ENCODE measurements around the gene SH3RF2. TPM values are rescaled to one million over a fixed set of nuclear protein-coding genes. Genes with fewer than 3 reads are reported as not detected.

The SH3RF2 gene
- total RNA-seq, 4 donors from 2014 or later = 67.9 to 172 (median 96.3) TPM

DNA sequence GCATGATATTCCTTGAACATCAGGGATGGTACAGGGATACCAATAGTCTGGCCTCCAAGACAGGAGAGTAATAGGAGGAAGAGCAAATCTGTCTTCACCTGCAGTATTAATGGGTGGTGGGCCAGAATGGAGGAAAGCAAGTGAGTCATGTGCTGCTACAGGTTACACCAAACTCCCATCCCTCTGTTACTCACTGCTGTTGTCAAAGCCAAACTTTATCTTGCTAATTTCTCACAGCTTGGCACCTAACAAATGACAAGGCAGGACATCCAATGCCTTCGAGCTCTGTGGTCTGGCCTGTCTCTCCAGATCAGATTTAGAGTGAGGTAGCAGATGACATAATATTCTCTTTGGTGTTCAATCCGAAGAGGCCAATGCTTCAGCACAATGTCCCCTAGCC, 142.2 kb downstream of the SH3RF2 start:
- in situ Hi-C loops (cut with MboI; ENCODE audit: low pct_ligation_motif_present in 1 of 4, low pct_unique_long_range_greater_than_20kb in 1 of 4, low sequenced_read_pairs in 3 of 4) (no loop called here), intact Hi-C loops (cut with DNase I; ENCODE audit: low total_unique reads) (no loop called here)
- peaks cover 0 to 9% (median 0%) of the 10 kb centered on the region in 4 donors for H3K4me1 ChIP-seq
- no peak overlapping the region for H3K27ac ChIP-seq
- no peaks in the 10 kb centered on the region for H3K27me3 ChIP-seq
- no peak overlapping the region for H3K4me3 ChIP-seq
- H3K9me3 ChIP-seq = no peaks in the 10 kb centered on the region
- 64% methylated on average over 2 of the region's 2 CpGs; no CpG with 5 or more reads in 1 of the 2 donors for WGBS, 2 donors (ENCODE audit: low coverage in 1 of 2)
- DNase-seq = no peak
- TF ChIP-seq POLR2AphosphoS5 (IDR thresholded peaks at IDR 0.05) (no peak), CTCF (IDR thresholded peaks at IDR 0.05) (no peak), POLR2A (IDR thresholded peaks at IDR 0.05) (no peak), EP300 (IDR thresholded peaks at IDR 0.05; ENCODE audit: low read depth) (no peak)
- no peaks in the 10 kb centered on the region for H3K36me3 ChIP-seq

DNA sequence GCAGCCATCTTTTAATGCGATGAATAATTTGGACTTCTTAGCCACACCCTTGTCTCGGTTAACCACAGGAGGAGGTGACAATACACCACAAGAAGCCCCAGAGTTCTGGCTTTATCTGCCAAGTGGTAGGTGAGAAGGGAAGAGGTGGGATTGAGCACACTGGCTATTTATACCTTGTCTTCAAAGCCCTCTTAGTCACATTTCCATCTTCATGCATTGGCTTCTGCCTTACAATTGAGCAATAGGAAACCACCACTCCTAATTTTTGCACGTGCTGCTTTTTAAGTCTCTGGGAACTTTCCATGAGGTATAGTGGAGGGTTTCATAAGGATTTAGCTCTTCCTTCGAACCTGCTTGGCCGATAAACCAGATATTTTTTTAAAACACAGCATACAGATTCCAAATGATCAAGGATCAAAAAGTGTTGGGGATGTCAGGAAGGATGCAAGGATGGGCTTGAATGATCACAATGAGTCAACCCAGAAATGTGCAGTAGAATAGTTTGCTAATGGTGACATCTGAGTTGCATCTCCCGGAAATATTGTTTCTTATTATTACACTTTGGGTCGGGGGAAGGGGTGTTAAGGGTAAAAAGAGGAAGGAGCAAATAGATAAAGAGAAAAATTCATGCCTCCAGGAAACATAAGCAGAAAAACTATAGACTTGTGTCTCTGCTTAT, 143.5 kb downstream of the SH3RF2 start:
- Histone ChIP-seq H3K36me3 (no peaks in the 10 kb centered on the region), H3K9me3 (no peaks in the 10 kb centered on the region), H3K4me3 (no peak overlapping the region), H3K4me1 (peaks cover 0 to 9% (median 0%) of the 10 kb centered on the region in 4 donors), H3K27me3 (no peaks in the 10 kb centered on the region), H3K27ac (no peak overlapping the region)
- WGBS, 2 donors (ENCODE audit: low coverage in 1 of 2) = 53 to 74% methylated on average over 6 to 7 of the region's 7 CpGs
- intact Hi-C loops (cut with DNase I; ENCODE audit: low total_unique reads) (no loop called here), in situ Hi-C loops (cut with MboI; ENCODE audit: low pct_ligation_motif_present in 1 of 4, low pct_unique_long_range_greater_than_20kb in 1 of 4, low sequenced_read_pairs in 3 of 4) (no loop called here)
- no peak for TF ChIP-seq EP300 (IDR thresholded peaks at IDR 0.05; ENCODE audit: low read depth)
- no peak for TF ChIP-seq POLR2AphosphoS5 (IDR thresholded peaks at IDR 0.05)
- no peak for TF ChIP-seq CTCF (IDR thresholded peaks at IDR 0.05)
- no peak for TF ChIP-seq POLR2A (IDR thresholded peaks at IDR 0.05)
- DNase-seq = no peak

- TF ChIP-seq POLR2A (IDR thresholded peaks at IDR 0.05) (no peak), EP300 (IDR thresholded peaks at IDR 0.05; ENCODE audit: low read depth) (no peak), POLR2AphosphoS5 (IDR thresholded peaks at IDR 0.05) (no peak), CTCF (IDR thresholded peaks at IDR 0.05) (no peak)
Observed at GRCh38 chr5:146081556-146081955, 145.2 kb downstream of the SH3RF2 start.

DNA sequence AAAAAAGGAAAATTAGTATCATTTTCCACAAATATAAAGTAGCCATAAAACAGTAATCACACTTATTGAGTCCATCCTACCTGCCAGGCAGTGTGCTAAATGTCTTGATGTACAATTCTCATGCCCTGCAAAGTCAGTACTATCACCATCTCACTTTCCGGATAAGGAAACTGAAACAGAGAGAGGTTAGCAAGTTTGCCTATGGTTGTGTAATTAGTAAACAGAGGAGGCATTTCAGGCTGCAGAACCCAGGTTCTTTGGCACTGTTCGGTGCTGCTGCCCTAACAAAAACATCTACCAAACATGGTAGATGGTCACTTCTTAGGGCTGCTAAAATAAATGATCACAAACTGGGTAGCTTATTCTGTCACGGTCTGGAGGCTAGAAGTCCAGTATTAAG, 146.4 kb downstream of the SH3RF2 start:
- H3K27me3 ChIP-seq = no peaks in the 10 kb centered on the region
- TF ChIP-seq EP300 (IDR thresholded peaks at IDR 0.05; ENCODE audit: low read depth) (no peak), POLR2A (IDR thresholded peaks at IDR 0.05) (no peak), CTCF (IDR thresholded peaks at IDR 0.05) (no peak), POLR2AphosphoS5 (IDR thresholded peaks at IDR 0.05) (no peak)
- intact Hi-C loops (cut with DNase I; ENCODE audit: low total_unique reads) (no loop called here), in situ Hi-C loops (cut with MboI; ENCODE audit: low pct_ligation_motif_present in 1 of 4, low pct_unique_long_range_greater_than_20kb in 1 of 4, low sequenced_read_pairs in 3 of 4) (no loop called here)
- no peak overlapping the region for H3K27ac ChIP-seq
- no peak for DNase-seq
- no peak overlapping the region for H3K4me3 ChIP-seq
- H3K4me1 ChIP-seq = no peaks in the 10 kb centered on the region
- no peaks in the 10 kb centered on the region for H3K36me3 ChIP-seq
- no peaks in the 10 kb centered on the region for H3K9me3 ChIP-seq
- WGBS, 2 donors (ENCODE audit: low coverage in 1 of 2) = 68% methylated on average over 3 of the region's 3 CpGs; no CpG with 5 or more reads in 1 of the 2 donors

More at GRCh38 chr5:146081556-146081955, 145.2 kb downstream of the SH3RF2 start:
- 54 to 55% methylated on average over 5 to 6 of the region's 6 CpGs for WGBS, 2 donors (ENCODE audit: low coverage in 1 of 2)
- intact Hi-C loops (cut with DNase I; ENCODE audit: low total_unique reads) = no loop called here
- in situ Hi-C loops (cut with MboI; ENCODE audit: low pct_ligation_motif_present in 1 of 4, low pct_unique_long_range_greater_than_20kb in 1 of 4, low sequenced_read_pairs in 3 of 4) = no loop called here
- H3K4me1 ChIP-seq = peaks cover 0 to under 1% (median 0%) of the 10 kb centered on the region in 4 donors
- no peak overlapping the region for H3K4me3 ChIP-seq
- no peaks in the 10 kb centered on the region for H3K36me3 ChIP-seq
- no peaks in the 10 kb centered on the region for H3K27me3 ChIP-seq
- H3K9me3 ChIP-seq = no peaks in the 10 kb centered on the region
- no peak for DNase-seq
- H3K27ac ChIP-seq = no peak overlapping the region
